ENCODE data around the gene SNAPC2.

DNA sequence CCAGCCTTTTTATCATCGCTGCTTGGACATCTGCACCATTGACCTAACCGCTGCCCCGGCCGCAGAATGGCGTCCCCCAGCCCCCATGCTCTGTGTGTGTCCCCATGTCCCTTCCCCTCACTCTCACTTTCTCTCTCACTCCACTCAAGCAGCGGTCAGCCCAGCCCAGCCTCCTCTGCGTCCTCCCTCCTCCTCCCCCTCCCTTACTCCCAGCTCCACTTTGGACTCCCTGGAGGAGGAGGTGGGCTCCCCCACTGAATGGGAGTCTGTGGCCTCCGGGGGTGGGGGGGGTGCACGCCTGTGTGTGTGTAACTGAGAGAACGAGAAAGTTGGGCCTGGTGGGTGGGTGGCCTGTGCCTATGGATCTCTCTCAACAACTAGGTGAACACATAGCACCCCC is 14.3 kb upstream of the SNAPC2 start:
- TF ChIP-seq, protein P1, sequence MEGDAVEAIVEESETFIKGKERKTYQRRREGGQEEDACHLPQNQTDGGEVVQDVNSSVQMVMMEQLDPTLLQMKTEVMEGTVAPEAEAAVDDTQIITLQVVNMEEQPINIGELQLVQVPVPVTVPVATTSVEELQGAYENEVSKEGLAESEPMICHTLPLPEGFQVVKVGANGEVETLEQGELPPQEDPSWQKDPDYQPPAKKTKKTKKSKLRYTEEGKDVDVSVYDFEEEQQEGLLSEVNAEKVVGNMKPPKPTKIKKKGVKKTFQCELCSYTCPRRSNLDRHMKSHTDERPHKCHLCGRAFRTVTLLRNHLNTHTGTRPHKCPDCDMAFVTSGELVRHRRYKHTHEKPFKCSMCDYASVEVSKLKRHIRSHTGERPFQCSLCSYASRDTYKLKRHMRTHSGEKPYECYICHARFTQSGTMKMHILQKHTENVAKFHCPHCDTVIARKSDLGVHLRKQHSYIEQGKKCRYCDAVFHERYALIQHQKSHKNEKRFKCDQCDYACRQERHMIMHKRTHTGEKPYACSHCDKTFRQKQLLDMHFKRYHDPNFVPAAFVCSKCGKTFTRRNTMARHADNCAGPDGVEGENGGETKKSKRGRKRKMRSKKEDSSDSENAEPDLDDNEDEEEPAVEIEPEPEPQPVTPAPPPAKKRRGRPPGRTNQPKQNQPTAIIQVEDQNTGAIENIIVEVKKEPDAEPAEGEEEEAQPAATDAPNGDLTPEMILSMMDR (IDR thresholded peaks at IDR 0.05; ENCODE audit: low read depth, low read length): no peak
- TF ChIP-seq MYC (IDR thresholded peaks at IDR 0.05; ENCODE audit: low read depth, low read length) (no peak), POLR2A (IDR thresholded peaks at IDR 0.05; ENCODE audit: extremely low read depth, insufficient read length) (no peak)
- TF ChIP-seq, protein P2, sequence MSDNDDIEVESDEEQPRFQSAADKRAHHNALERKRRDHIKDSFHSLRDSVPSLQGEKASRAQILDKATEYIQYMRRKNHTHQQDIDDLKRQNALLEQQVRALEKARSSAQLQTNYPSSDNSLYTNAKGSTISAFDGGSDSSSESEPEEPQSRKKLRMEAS (IDR thresholded peaks at IDR 0.05; ENCODE audit: low read depth, low read length): no peak

All from NB4 (cell line).